ENCODE data around the gene C1QTNF2.

Gene C1QTNF2

GRCh38 chr5:160371294-160371693 lies 868 bp upstream of the C1QTNF2 start:
- no peak for DNase-seq

DNA sequence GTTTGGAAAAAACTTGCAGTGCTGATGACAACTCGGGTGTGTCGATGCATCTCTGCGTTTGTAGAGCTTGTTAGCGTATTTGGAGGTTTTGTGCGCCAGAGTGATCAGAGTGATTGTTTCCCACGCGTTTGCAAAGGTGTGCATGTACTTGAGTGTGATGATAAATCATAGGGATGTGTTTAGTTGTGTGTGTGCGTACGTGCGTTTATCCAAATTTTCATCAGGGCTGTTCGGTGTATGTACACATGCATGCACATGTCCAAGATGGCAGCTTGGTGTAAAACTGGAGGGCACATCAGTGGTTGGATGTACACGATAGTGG lies 248 bp upstream of the C1QTNF2 start:
- DNase-seq: no peak

- DNase-seq: no peak
Observed at GRCh38 chr5:160367885-160368284, 2.5 kb downstream of the C1QTNF2 start.

DNA sequence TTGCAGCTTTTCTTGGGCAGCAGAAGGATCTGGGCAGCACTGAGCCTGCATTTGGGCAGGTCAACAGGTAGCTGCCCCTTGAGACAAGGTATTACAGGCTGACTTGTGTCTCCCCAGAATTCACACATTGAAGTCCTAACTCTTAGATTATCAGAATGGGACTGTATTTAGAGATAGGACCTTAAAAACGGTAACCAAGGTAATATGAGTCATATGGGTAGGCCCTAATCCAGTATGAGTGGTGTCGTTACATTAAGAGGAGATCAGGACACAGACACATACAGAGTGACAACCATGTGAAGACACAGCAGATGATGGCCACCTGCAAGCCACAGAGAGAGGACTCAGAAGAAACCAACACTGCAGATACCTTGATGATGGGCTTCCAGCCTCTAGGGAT lies 3.2 kb downstream of the C1QTNF2 start:
- no peak for DNase-seq

GRCh38 chr5:160366230-160366629 lies 4.2 kb downstream of the C1QTNF2 start:
- DNase-seq: no peak

GRCh38 chr5:160363660-160364395 lies 6.6 kb downstream of the C1QTNF2 start:
- no peak for DNase-seq

DNA sequence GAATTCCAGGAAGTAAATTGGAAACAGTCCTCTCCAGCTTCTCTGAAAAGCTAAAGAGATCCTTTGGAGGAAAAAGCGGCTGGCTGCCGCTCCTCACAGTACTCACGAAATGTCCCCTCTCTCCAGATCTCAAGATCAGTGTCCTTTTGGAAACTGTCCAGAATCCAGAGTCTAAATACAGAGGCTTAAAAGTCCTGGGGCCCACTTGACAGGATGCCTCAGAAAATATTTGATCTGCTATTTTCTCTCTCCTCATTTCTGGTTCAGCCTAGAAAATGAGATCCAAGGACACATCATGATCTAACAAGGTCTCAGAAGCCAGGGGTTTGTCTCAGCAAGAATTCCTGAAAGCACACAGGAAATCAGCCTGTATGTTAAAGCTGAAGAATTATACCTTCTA lies 7.2 kb downstream of the C1QTNF2 start:
- DNase-seq: no peak

- DNase-seq: no peak
Observed at GRCh38 chr5:160361624-160362228, 8.7 kb downstream of the C1QTNF2 start.

- DNase-seq: no peak
Observed at GRCh38 chr5:160360310-160360709, 10.1 kb downstream of the C1QTNF2 start.

- DNase-seq: no peak
Observed at GRCh38 chr5:160359816-160360215, 10.6 kb downstream of the C1QTNF2 start.

- DNase-seq: no peak
Observed at GRCh38 chr5:160359242-160359641, 11.2 kb downstream of the C1QTNF2 start.

- DNase-seq: no peak
Observed at GRCh38 chr5:160357861-160358411, 12.5 kb downstream of the C1QTNF2 start.

DNA sequence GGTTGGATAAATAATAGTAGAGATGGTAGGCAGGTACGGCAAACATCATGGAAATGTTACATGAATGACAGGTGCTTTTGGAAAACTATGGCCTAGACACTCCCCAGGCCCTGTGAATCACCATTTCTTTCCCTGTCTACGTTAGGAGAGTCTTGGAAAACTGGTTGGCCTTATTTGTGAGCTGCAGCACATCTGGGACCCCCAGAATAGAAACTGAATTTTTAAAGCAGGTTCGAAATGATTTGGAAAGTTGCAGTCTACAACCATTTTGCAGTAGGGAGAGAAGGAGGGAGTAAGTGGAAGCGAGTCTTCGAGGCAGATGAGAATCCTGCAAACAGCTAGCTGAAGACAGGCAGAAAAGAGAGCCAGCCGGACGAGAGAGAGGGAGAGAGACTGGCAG lies 13.0 kb downstream of the C1QTNF2 start:
- DNase-seq: no peak

- no peak for DNase-seq
Observed at GRCh38 chr5:160356550-160357347, 13.7 kb downstream of the C1QTNF2 start.

- DNase-seq: no peak
Observed at GRCh38 chr5:160354666-160355065, 15.8 kb downstream of the C1QTNF2 start.

- no peak for DNase-seq
Observed at GRCh38 chr5:160353379-160353778, 17.0 kb downstream of the C1QTNF2 start.

DNA sequence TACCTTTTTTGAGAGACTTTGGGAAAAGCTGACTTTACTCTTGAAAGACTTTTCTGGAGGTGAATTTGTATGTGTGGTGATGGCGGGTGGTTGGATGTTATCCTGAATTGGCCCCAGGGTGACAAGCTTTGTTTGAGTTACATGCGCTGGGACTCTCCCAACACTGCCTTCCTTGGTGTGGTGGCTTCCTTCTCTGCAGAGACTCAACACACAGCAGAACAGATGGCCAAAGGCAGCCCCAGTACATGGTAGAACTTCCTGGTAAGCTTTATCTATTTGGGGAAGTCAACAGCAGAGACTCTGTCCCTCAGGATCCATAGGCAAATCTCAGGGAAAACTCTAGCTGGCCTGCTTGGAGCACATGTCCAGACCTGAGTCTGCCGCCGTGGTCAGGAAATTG lies 18.1 kb downstream of the C1QTNF2 start:
- no peak for DNase-seq

DNA sequence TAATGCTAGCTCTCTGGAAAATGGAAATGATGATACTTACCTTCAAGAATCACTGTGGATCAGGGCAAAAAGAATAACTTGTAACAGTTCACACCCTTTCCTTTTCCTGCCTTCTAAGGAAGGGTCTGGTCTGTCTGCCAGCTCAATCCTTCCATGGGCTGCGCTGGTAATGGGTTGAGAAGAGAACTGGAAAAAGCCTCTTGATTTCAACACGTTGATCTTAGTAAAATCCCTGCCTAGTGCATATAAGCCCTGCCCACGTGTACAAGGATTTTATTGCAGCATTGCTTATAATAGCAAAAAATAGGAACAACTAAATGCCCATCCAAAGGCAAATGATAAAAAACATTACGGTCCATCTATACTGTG lies 20.5 kb downstream of the C1QTNF2 start:
- DNase-seq: no peak

DNA sequence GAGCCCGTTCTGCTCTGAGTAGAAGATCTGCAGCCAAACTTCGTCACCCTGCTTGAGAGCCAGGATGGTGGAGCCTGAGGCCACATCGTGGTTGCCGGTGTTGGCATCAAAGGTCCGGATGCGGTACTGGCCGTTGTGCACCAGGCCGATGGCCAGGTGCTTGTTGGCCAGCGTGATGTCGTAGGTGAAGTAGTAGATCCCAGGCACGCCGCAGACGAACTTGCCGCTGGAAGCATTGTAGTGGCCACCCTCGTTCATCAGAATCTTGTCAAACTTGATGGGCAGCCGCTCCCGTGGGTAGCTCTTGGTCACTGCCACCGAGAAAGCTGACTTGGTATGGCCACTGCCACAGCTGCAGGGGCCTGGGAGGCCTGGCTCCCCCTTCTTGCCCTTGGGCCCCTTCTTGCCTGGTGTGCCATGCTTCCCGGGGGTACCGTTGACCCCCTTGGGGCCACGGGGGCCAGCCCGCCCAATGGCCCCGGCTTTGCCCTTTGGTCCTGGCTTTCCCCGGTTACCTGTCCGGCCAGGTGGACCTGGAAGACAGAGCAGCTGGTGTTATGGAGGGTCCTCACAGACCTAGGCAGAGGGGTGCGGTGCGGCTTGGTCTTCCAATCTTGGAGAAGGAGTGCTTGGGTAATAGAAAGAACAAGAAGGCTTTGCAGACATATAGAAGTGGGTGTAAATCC lies 21.0 kb downstream of the C1QTNF2 start:
- no peak for DNase-seq

DNA sequence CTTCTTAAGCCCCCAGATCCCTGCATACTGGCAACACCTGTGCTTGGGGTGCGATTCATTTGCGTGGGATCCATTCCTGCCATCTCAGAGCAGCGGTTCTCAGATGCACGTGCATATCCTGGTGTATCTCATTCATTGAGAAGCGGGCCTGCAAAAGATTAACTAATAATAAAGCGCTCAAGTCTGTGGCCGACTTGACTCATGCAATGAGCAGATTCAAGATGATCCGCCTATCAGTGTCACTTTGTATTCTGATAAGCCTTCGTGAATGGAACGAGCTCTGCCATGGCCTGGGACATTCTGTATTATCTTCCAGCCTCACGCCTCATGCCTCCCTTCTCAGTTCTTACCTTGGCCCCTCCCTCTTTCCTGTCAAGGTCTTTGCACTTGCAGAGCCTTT lies 22.3 kb downstream of the C1QTNF2 start:
- DNase-seq: no peak

DNA sequence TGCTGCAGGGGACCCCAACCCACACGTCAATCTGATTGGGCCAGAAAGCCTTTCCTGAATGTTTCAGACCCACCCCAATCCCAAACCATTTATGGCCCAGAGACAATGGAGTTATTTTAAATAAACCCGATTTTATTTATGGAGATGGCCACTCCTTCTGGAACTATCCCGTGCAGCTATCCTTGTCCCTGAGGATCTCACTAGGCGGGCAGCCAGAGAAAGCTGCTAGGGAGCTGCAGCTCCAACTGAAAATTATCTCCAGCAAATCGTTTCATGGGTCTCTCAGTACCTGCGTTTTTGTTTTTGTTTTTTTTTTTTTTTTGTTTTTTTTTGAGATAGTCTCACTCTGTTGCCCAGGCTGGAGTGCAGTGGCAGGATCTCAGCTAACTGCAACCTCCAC lies 23.0 kb downstream of the C1QTNF2 start:
- no peak for DNase-seq

GRCh38 chr5:160342413-160342941 lies 27.9 kb downstream of the C1QTNF2 start:
- DNase-seq: no peak

GRCh38 chr5:160341309-160341870 lies 29.0 kb downstream of the C1QTNF2 start:
- no peak for DNase-seq

All from activated CD4-positive, alpha-beta T cell treated with anti-CD3 and anti-CD28 coated beads, Interleukin-2, amount 50 U/mL, for 16 hours (primary cell).